Osteoblast (primary cell): ENCODE measurements around the gene BPIFB2. TPM values are rescaled to one million over a fixed set of nuclear protein-coding genes. Genes with fewer than 3 reads are reported as not detected.

Experiments
- DNase-seq: peaks from one replicate; pipeline ENCODE4 v3.0.0; 2011; ENCODE audit warnings: low spot score, mixed read lengths; ENCODE audit not compliant: insufficient read length; ENCODE audit errors: missing footprints
- H2AFZ ChIP-seq: 2 replicates; pipeline ENCODE4 v1.6.0; 2011; ENCODE audit warnings: mild to moderate bottlenecking, low read length
- H3K27ac ChIP-seq: 2 replicates; pipeline ENCODE4 v1.5.1; 2011; ENCODE audit warnings: mild to moderate bottlenecking, low read depth, low read length, moderate library complexity
- H3K27me3 ChIP-seq: 2 replicates; pipeline ENCODE4 v1.6.0; 2012; ENCODE audit warnings: mild to moderate bottlenecking, control low read depth, inconsistent platforms, low read length, moderate library complexity; ENCODE audit not compliant: insufficient read depth
- H3K36me3 ChIP-seq: 2 replicates; pipeline ENCODE4 v1.5.1; 2011; ENCODE audit warnings: mild to moderate bottlenecking, low read length, control low read depth, moderate library complexity; ENCODE audit not compliant: insufficient read depth
- H3K4me1 ChIP-seq: 2 replicates; pipeline ENCODE4 v1.5.1; 2011; ENCODE audit warnings: mild to moderate bottlenecking, low read length, control low read depth, moderate library complexity; ENCODE audit not compliant: insufficient read depth
- H3K4me2 ChIP-seq: 2 replicates; pipeline ENCODE4 v1.6.0; 2011; ENCODE audit warnings: mild to moderate bottlenecking, low read length; ENCODE audit not compliant: insufficient read depth
- H3K4me3 ChIP-seq: fragments of 200-600 bp; sonication (generic); 3 replicates; pipeline ENCODE4 v1.5.1; 2012; ENCODE audit warnings: mild to moderate bottlenecking, low read length, inconsistent platforms; ENCODE audit not compliant: insufficient read depth
- H3K79me2 ChIP-seq: 2 replicates; pipeline ENCODE4 v1.6.0; 2012; ENCODE audit warnings: mild to moderate bottlenecking, low read length, control low read depth, inconsistent platforms; ENCODE audit not compliant: insufficient read depth
- H3K9me3 ChIP-seq: 2 replicates; pipeline ENCODE4 v1.5.1; 2011; ENCODE audit warnings: low read depth, low read length, control low read depth
- H4K20me1 ChIP-seq: 2 replicates; pipeline ENCODE4 v1.6.0; 2012; ENCODE audit warnings: mild to moderate bottlenecking, low read length, control low read depth; ENCODE audit not compliant: insufficient read depth
- CTCF ChIP-seq: IDR thresholded peaks from 2 replicates; pipeline ENCODE4 v1.5.1; 2011; ENCODE audit warnings: mild to moderate bottlenecking, low read depth, low read length, moderate library complexity; ENCODE audit errors: extremely low read depth
- total RNA-seq: library from RNA; depleted of rRNA; stranded (reverse); fragments of >200 nt; gene quantifications from 2 replicates; pipeline ENCODE4 v1.2.3, GENCODE V29; 2012

BPIFB2 gene
- total RNA-seq, 1 donor, result not detected

DNA sequence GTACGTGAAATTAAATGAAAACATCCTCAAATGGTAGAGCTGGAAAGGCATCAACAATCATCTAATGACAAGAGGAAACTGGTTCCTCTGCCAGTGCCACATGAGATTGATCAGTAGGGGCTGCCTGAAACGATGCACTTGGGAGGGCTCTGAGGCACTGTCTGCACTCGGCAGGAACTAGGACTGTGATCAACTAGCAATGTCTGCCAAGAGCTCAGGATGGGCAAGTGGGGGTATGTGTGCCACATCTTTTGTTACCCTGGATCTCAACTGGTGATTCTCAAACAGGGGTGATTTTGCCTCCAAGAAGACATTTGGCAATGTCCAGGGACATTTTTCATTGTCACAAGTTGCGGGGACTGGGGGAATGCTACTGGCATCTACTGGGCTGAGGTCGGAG, 25.9 kb downstream of the BPIFB2 start:
- DNase-seq, result no peak
- Histone ChIP-seq H3K36me3 (no peaks in the 10 kb centered on the region), H3K79me2 (no peaks in the 10 kb centered on the region), H3K4me3 (no peak overlapping the region), H4K20me1 (no peaks in the 10 kb centered on the region), H2AFZ (no peak overlapping the region), H3K27ac (no peak overlapping the region), H3K27me3 (no peaks in the 10 kb centered on the region), H3K4me1 (no peaks in the 10 kb centered on the region), H3K4me2 (no peak overlapping the region), H3K9me3 (no peaks in the 10 kb centered on the region)
- TF ChIP-seq CTCF, result no peak

DNA sequence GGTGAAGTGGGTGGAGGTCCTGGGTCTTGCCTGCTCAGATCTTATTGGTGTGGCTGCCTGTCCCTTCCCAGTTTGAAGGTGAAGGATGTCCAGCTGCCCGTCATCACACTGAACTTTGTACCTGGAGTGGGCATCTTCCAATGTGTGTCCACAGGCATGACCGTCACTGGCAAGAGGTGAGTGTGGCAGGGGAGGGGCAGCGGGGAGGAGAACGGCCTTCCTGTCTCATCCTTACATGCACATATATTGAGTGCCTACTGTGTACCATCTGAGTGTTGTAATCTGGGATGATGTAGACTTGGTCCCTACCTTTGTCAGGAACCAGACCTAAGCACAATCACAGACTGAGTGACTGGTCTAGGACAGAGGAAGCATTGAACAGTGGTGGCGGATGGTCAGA, 26.6 kb downstream of the BPIFB2 start:
- H3K4me3 ChIP-seq, result no peak overlapping the region
- no peak overlapping the region for H2AFZ ChIP-seq
- DNase-seq, result no peak
- no peak overlapping the region for H3K27ac ChIP-seq
- no peak for TF ChIP-seq CTCF
- no peaks in the 10 kb centered on the region for H3K79me2 ChIP-seq
- H3K27me3 ChIP-seq, result no peaks in the 10 kb centered on the region
- no peaks in the 10 kb centered on the region for H3K4me1 ChIP-seq
- H3K9me3 ChIP-seq, result no peaks in the 10 kb centered on the region
- no peaks in the 10 kb centered on the region for H3K36me3 ChIP-seq
- H4K20me1 ChIP-seq, result no peaks in the 10 kb centered on the region
- no peak overlapping the region for H3K4me2 ChIP-seq

GRCh38 chr20:33034901-33035492, 27.5 kb downstream of the BPIFB2 start:
- no peak overlapping the region for H2AFZ ChIP-seq
- DNase-seq, result no peak
- no peak overlapping the region for H3K4me2 ChIP-seq
- no peaks in the 10 kb centered on the region for H3K9me3 ChIP-seq
- no peaks in the 10 kb centered on the region for H3K79me2 ChIP-seq
- H3K27me3 ChIP-seq, result no peaks in the 10 kb centered on the region
- no peaks in the 10 kb centered on the region for H4K20me1 ChIP-seq
- TF ChIP-seq CTCF, result no peak
- H3K36me3 ChIP-seq, result no peaks in the 10 kb centered on the region
- H3K4me1 ChIP-seq, result no peaks in the 10 kb centered on the region
- no peak overlapping the region for H3K27ac ChIP-seq
- H3K4me3 ChIP-seq, result no peak overlapping the region

- Histone ChIP-seq H3K27me3 (no peaks in the 10 kb centered on the region), H3K36me3 (no peaks in the 10 kb centered on the region), H3K4me1 (no peaks in the 10 kb centered on the region), H3K79me2 (no peaks in the 10 kb centered on the region), H4K20me1 (no peaks in the 10 kb centered on the region), H3K4me3 (no peak overlapping the region), H3K4me2 (no peak overlapping the region), H3K9me3 (no peaks in the 10 kb centered on the region), H2AFZ (no peak overlapping the region), H3K27ac (no peak overlapping the region)
- no peak for TF ChIP-seq CTCF
- DNase-seq, result no peak
Observed at GRCh38 chr20:33037456-33037855, 30.0 kb downstream of the BPIFB2 start.
